ENCODE measurements around the gene TFDP2.

GRCh38 chr3:142009029-142009428 is 140.3 kb downstream of the TFDP2 start:
- TF ChIP-seq, protein P1, sequence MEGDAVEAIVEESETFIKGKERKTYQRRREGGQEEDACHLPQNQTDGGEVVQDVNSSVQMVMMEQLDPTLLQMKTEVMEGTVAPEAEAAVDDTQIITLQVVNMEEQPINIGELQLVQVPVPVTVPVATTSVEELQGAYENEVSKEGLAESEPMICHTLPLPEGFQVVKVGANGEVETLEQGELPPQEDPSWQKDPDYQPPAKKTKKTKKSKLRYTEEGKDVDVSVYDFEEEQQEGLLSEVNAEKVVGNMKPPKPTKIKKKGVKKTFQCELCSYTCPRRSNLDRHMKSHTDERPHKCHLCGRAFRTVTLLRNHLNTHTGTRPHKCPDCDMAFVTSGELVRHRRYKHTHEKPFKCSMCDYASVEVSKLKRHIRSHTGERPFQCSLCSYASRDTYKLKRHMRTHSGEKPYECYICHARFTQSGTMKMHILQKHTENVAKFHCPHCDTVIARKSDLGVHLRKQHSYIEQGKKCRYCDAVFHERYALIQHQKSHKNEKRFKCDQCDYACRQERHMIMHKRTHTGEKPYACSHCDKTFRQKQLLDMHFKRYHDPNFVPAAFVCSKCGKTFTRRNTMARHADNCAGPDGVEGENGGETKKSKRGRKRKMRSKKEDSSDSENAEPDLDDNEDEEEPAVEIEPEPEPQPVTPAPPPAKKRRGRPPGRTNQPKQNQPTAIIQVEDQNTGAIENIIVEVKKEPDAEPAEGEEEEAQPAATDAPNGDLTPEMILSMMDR (IDR thresholded peaks at IDR 0.05; ENCODE audit: low read depth, low read length) = no peak
- no peak for TF ChIP-seq EZH2phosphoT487 (IDR thresholded peaks at IDR 0.05; ENCODE audit: low read depth)

Measured in OCI-LY3 (cell line).